Measurements from ENCODE around the gene MACIR.

DNA sequence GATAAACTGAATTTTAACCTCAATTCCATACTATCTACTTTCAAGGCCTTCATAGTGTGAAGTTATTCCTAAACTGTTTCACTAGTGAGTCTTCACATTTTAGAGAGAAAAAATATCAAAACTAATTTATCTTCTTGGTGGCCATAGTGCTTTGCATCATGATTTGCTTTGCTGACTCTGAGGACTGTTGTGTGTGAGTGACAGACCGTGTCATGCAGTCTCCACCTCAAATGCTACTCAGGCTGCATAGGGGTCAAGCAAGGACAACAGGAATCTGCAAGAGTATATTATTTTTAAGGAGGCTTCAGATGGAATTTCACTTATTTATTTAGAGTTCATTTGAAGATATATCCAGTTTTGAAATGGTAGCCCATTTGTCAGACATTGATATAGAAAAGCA is 34.5 kb downstream of the MACIR start:
- TF ChIP-seq ZBTB21 (CRISPR knock-in tag; IDR thresholded peaks at IDR 0.05; ENCODE audit: borderline replicate concordance) (no peak), JUN (CRISPR knock-in tag; IDR thresholded peaks at IDR 0.05) (no peak), ATF1 (CRISPR knock-in tag; IDR thresholded peaks at IDR 0.05) (no peak), FOXK1 (CRISPR knock-in tag; IDR thresholded peaks at IDR 0.05) (no peak), NFYB (CRISPR knock-in tag; conservative IDR thresholded peaks at IDR 0.05; ENCODE audit: low read depth) (no peak), RELA (CRISPR knock-in tag; IDR thresholded peaks at IDR 0.05; ENCODE audit: borderline replicate concordance) (no peak)
- TF ChIP-seq, protein P1, sequence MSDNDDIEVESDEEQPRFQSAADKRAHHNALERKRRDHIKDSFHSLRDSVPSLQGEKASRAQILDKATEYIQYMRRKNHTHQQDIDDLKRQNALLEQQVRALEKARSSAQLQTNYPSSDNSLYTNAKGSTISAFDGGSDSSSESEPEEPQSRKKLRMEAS (CRISPR knock-in tag; IDR thresholded peaks at IDR 0.05): no peak
- TF ChIP-seq, protein P2, sequence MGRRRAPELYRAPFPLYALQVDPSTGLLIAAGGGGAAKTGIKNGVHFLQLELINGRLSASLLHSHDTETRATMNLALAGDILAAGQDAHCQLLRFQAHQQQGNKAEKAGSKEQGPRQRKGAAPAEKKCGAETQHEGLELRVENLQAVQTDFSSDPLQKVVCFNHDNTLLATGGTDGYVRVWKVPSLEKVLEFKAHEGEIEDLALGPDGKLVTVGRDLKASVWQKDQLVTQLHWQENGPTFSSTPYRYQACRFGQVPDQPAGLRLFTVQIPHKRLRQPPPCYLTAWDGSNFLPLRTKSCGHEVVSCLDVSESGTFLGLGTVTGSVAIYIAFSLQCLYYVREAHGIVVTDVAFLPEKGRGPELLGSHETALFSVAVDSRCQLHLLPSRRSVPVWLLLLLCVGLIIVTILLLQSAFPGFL (CRISPR knock-in tag; IDR thresholded peaks at IDR 0.05; ENCODE audit: borderline replicate concordance): no peak
- TF ChIP-seq, protein P3, sequence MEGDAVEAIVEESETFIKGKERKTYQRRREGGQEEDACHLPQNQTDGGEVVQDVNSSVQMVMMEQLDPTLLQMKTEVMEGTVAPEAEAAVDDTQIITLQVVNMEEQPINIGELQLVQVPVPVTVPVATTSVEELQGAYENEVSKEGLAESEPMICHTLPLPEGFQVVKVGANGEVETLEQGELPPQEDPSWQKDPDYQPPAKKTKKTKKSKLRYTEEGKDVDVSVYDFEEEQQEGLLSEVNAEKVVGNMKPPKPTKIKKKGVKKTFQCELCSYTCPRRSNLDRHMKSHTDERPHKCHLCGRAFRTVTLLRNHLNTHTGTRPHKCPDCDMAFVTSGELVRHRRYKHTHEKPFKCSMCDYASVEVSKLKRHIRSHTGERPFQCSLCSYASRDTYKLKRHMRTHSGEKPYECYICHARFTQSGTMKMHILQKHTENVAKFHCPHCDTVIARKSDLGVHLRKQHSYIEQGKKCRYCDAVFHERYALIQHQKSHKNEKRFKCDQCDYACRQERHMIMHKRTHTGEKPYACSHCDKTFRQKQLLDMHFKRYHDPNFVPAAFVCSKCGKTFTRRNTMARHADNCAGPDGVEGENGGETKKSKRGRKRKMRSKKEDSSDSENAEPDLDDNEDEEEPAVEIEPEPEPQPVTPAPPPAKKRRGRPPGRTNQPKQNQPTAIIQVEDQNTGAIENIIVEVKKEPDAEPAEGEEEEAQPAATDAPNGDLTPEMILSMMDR (IDR thresholded peaks at IDR 0.05): no peak
